Frontal cortex (tissue), 4 donors: Measurements from ENCODE around the gene NPR1. TPM values are rescaled to one million over a fixed set of nuclear protein-coding genes. Genes with fewer than 3 reads are reported as not detected.
A peak's percentile ranks its signal among the peaks of the same experiment; 100 is the strongest.

ENCODE experiments used
- DNase-seq, 2 donors: peaks; one replicate each; pipeline ENCODE4 v3.0.0; 2012; ENCODE audit warnings: low spot score in 2 of 2
- FAIRE-seq: peaks from 2 replicates; lab custom pipeline; 2012; peaks lifted over from hg19 to GRCh38; lab: Jason Lieb, UNC
- total RNA-seq: library from RNA; depleted of rRNA; stranded (reverse); fragments of >200 nt; gene quantifications from one replicate; pipeline ENCODE4 v1.2.3, GENCODE V29; 2014
- donor health status: control.
- donor health status: control.
- donor health status: control.

NPR1 gene
- total RNA-seq, 1 donor from 2014 or later = 0.41 TPM

GRCh38 chr1:153673511-153673910 is 5.0 kb upstream of the NPR1 start:
- no peak for FAIRE-seq
- DNase-seq = no peak

- FAIRE-seq = no peak
- DNase-seq = peak; percentile 68 to 76
Observed at GRCh38 chr1:153677718-153678518, 570 bp upstream of the NPR1 start.

- DNase-seq (no peak), FAIRE-seq (no peak)
Observed at GRCh38 chr1:153679337-153680119, 1.0 kb downstream of the NPR1 start.

- no peak for FAIRE-seq
- no peak for DNase-seq
Observed at GRCh38 chr1:153680120-153680403, 1.6 kb downstream of the NPR1 start.

- FAIRE-seq = no peak
- DNase-seq = no peak
Observed at GRCh38 chr1:153682730-153683129, 4.2 kb downstream of the NPR1 start.

- FAIRE-seq = no peak
- no peak for DNase-seq
Observed at GRCh38 chr1:153683854-153684253, 5.4 kb downstream of the NPR1 start.

GRCh38 chr1:153684892-153685291 is 6.4 kb downstream of the NPR1 start:
- FAIRE-seq (no peak), DNase-seq (no peak)

GRCh38 chr1:153685544-153686340 is 7.3 kb downstream of the NPR1 start:
- DNase-seq (no peak), FAIRE-seq (no peak)

GRCh38 chr1:153687346-153688125 is 9.0 kb downstream of the NPR1 start:
- DNase-seq (no peak), FAIRE-seq (no peak)

- DNase-seq (no peak), FAIRE-seq (no peak)
Observed at GRCh38 chr1:153688276-153688675, 9.8 kb downstream of the NPR1 start.

GRCh38 chr1:153688736-153689328 is 10.3 kb downstream of the NPR1 start:
- FAIRE-seq (no peak), DNase-seq (no peak)

GRCh38 chr1:153693466-153693865 is 15.0 kb downstream of the NPR1 start:
- no peak for FAIRE-seq
- no peak for DNase-seq

GRCh38 chr1:153696741-153697140 is 18.3 kb downstream of the NPR1 start:
- FAIRE-seq (no peak), DNase-seq (no peak)

GRCh38 chr1:153697191-153698019 is 18.9 kb downstream of the NPR1 start:
- FAIRE-seq (no peak), DNase-seq (no peak)

GRCh38 chr1:153698020-153698922 is 19.8 kb downstream of the NPR1 start:
- no peak for FAIRE-seq
- DNase-seq = peak; percentile 5 to 32

- no peak for DNase-seq
- FAIRE-seq = no peak
Observed at GRCh38 chr1:153698923-153699714, 20.6 kb downstream of the NPR1 start.

- no peak for DNase-seq
- FAIRE-seq = no peak
Observed at GRCh38 chr1:153699768-153700167, 21.3 kb downstream of the NPR1 start.
